Subcutaneous adipose tissue (tissue), 4 donors: ENCODE data around the gene HOXA13. TPM values are rescaled to one million over a fixed set of nuclear protein-coding genes. Genes with fewer than 3 reads are reported as not detected.

ENCODE experiments used
- CTCF ChIP-seq: fragments of 450-650 bp; IDR thresholded peaks from one replicate; pipeline ENCODE4 v1.5.1; 2016; ENCODE audit warnings: low read depth, mild to moderate bottlenecking, control low read depth, antibody characterized with exemption, moderate library complexity
- total RNA-seq, 4 donors: library from RNA; depleted of rRNA; stranded (reverse); fragments of >200 nt; gene quantifications; one replicate each; pipeline ENCODE4 v1.1.0, GENCODE V29; 2016

Gene HOXA13
- total RNA-seq, 4 donors from 2014 or later, result 0.44 to 0.68 (median 0.65) TPM; not detected in 1

- TF ChIP-seq CTCF, result no peak
Measured at GRCh38 chr7:27245124-27245797, 45.4 kb upstream of the HOXA13 start.

- TF ChIP-seq CTCF, result no peak
Measured at GRCh38 chr7:27244488-27245123, 44.7 kb upstream of the HOXA13 start.

- no peak for TF ChIP-seq CTCF
Measured at GRCh38 chr7:27243340-27244163, 43.7 kb upstream of the HOXA13 start.

- no peak for TF ChIP-seq CTCF
Measured at GRCh38 chr7:27242555-27243339, 42.9 kb upstream of the HOXA13 start, which contains the start of gene EVX1. EVX1 (plus strand) TSS chr7:27242802; CDS start chr7:27243031, 229 bp downstream.

- TF ChIP-seq CTCF, result no peak
Measured at GRCh38 chr7:27242154-27242553, 42.3 kb upstream of the HOXA13 start.

GRCh38 chr7:27241189-27242056 is 41.5 kb upstream of the HOXA13 start:
- no peak for TF ChIP-seq CTCF
